T follicular helper cell (primary cell): ENCODE measurements around the gene NHS.
A peak's percentile ranks its signal among the peaks of the same experiment; 100 is the strongest.

ENCODE experiments used
- DNase-seq: peaks from one replicate; pipeline ENCODE4 v3.0.0-alpha.2; 2020; ENCODE audit warnings: low read depth

Gene NHS

DNA sequence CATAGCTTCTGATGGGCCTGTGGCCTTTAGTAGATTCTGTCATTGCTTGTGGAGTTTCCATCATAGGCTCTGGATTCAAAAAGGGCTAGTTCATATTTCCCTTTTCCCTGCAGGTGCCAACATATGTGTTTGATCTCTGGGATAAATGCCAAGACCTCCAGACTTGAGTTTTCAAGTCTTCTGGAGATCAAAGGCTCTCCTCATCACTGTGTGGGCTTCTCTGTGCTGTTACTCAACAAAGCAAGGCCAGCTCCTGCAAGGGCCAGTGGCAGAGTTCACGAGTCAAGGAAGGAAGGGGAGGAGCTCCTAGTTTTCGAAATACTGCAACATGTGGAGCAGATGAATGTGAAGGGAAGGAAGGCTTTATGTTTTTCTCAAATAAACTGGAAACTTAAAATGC, 299.6 kb downstream of the NHS start:
- no peak for DNase-seq

DNA sequence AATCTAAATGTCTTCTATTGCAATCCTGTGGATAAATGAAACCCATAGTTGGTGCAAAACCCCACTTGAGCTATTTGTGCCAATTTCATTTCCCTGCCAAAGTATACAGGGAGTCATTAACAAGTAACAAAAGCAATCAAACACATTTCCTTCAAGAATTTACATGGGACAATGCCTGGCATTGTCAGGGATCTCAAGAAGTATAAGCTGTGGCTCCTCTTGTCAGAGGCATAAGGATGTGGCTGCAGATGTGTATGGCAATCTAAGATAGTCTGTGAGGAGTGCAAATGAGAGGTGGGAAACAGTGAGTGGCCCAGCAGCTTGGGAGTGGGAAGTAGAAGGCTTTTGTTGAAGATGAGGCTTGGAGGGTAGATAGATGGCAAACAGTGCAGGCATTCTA, 304.3 kb downstream of the NHS start:
- DNase-seq = no peak

DNA sequence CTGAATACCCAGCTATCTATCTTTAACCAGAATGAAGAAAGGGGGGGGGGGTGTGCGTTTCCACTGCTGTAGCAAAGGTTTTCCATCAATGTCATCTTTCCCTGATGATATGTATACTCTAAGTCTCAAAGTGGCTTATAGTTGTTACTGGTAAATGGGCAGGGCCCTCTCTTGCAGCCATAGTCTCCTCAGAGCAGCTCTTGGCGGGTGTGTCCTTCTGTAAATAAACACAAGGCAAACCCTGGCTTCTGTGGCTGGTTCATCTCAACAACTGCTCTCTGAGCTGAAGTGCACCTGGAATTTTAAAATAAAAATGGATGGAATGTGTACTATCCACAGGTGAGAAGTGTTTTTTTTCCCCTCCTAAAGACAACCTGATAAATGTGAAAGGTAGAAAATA, 304.8 kb downstream of the NHS start:
- DNase-seq = no peak

DNA sequence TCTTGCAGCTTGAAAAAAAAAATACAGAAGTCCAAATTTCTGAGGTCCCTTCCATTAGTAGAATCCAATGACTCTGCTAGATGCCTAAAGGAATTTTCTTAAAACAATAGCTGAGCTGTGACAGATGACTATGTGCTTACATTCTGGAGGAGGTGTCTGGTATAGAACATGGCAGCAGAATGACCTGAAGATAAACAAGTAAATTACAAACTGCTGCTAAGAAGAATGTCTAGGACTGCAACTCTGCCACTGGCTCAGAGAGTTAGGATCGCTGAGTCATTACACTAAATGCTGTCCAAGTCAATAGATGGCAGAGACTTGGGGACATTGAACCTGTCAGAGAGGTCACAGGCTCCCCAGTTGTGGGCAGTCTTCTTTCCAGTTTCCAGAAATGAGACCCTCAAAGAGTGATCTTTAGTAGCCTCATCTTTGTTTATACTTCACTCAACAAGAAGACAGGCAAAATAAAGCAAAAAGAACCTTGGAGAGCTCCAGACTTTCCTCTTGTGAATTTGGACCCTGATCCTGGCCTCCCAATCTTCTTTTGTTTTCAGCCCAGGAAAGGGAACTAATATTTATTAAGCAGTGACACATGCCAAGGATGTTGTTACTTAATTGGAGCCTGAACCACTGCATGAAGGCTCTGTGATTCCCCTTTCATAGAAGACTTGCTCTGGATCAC, 305.9 kb downstream of the NHS start:
- no peak for DNase-seq

DNA sequence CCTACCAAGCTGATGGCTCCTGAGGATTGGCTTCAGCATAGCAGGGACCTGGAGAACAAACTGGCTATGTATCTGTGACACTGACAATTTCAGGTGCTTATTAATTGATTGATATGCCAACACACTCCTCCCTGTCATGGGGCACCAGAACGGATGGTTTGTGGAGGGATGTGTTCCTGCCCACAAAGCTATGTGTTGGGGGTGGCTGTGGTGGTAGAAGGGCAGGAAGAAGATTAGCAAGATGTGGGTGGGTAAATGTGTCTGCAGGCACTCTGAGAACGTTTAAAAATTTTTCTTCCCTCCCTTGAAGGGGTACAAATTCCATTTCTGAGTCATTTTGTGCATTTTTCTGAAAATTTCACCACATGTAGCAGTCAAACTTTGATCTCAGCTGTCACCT, 307.3 kb downstream of the NHS start:
- no peak for DNase-seq

DNA sequence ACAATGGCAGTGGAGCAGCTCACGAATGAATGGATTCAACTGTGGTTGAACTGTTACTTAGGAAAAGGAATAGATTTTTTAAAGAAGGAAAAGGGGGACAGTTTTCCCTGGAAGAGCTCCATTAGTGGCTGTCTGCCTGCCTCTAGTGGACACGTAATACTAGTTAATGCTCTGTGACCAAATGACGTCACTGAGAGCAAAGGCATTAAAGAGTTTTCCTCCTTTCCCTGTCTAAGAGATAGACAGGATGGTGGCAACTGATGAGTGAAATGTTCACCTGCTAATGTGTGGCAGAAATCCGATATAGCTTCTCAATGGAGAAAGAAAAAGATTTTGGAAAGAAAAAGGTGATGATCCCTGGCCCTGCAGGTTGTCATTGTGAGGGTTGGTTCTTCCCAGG, 310.0 kb downstream of the NHS start:
- no peak for DNase-seq

DNA sequence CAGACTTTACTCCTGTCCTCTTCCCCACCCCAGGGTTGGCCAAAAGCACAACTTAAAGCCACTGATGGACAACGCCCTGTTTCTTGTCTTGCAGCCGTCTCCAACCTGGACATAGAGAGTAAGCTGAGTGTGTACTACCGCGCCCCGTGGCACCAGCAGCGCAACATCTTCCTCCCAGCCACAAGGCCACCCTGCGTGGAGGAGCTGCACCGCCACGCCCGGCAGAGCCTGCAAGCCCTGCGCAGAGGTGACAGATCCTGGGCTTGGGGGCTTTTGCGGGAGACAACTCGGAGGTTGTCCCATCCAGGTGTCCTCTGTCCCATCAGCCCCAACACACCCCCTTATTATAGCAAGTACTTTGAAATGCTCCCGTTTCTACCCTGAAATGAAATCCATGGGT, 312.6 kb downstream of the NHS start:
- DNase-seq = no peak

DNA sequence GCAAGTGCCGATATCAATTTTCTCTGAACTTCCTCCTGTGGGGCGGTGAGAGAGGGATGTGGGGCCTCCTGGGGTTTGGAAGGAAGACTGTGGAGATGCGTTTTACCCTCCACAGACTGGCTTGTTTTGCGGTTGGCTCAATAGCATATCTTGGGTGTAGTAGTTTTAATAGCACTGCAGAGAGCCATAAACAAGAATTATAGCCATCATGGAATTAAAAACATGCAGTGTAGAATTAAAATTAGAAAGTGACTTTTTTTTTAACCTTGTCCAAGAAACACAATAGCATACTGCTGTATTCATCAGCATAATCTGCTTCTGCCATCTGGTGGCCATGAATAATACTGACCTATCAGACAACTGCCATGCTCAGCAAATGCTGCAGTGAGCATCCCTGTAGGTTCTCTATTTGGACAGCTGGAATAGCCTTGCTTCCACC, 315.0 kb downstream of the NHS start:
- peak; percentile 18 for DNase-seq

DNA sequence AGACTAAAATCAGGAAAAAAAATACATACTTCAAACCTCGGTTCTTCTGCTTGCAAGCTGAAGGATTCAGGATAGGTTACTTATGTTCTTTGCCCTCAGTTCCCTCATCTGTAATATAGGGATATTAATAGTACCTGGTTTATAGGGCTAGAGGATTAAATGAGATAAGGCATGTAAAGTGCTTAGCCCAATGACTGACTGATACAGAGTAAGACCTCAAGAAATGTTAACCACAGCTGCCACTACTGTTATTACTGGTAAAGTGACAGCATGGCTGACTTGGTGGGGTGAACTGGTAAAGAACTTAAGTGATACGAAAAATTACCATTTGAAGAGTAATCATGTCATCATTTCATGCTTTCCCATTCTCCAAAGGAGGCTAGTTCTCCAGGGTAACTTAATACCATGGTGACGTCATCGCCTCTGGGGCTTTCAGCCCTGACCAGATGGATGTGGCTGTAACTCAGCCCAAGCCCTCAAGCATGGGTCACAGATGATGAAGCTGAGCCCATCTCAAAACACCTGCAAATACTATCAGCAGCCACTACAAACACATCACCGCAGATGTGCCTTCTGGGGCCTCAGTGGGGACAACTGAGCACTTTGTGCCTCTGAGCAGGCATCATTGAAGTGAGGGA, 317.8 kb downstream of the NHS start:
- no peak for DNase-seq

DNA sequence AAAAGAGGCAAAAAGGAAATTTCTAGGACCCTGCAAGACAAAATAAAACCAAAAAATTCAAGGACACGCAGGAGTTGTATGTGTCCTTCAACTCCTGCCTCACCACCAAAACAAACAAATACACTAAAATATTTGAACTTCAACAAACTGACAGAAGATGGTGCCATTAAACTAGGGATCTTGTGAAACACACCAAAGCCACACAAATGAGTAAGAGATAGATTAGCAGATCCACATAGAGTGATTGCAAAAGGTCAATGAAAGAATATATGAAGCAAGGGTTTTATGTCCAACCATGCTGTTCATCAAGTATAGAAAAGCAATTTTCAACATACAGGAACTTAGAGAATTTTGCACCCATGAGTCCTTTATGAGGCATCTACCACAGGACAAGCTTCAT, 322.2 kb downstream of the NHS start:
- DNase-seq = no peak

DNA sequence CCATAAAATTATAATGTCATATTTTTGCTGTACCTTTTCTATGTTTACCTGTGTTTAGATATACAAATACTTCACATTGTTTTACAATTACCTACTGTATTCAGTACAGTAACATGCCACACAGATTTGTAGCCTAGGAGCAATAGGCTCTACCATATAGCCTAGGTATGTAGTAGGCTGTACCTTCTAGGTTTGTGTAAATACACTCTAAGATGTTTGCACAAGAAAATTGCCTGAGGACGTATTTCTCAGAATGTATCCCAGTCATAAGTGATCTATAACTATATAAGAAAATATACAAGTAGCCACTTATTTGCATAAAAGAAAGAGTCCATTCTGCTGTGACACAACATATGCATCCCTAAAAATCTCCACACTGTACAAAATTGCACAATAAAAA, 326.0 kb downstream of the NHS start:
- DNase-seq = no peak

DNA sequence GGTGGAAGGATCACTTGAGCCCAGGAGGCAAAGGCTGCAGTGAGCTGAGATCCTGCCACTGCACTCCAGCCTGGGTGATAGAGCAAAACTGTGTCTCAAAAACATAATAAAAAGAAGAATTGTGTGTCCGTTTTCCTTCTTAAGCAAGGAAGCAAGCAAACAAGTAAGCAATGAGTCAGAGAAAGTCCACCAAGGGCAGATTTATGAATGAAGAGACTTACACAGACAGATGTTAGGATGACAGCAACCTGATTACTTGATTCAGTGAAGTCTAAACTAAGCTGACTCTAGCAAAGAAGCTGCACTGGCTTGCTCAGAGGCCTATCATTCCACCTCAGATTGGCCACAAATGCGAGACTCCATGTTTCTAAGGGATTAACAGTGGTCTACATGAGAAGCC, 328.2 kb downstream of the NHS start:
- DNase-seq = no peak

DNA sequence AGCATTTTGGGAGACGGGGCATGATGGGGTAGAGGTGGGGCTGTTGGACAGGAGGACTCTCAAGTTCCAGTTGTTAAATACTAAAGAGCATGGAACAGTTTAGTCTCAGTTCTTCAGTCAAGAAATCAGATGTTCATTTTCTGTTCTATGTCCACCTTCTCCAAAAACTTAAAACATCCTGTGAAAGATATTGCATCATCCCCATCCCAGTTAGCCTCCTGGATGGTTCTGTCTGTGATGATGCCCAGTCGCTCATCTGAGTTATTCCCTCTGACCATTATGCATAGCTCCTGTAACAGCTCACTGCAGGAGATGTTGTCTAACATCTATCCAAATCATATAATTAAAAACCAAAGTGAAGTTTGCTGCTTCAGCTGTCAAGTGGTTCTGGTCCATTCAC, 330.2 kb downstream of the NHS start:
- DNase-seq = no peak

DNA sequence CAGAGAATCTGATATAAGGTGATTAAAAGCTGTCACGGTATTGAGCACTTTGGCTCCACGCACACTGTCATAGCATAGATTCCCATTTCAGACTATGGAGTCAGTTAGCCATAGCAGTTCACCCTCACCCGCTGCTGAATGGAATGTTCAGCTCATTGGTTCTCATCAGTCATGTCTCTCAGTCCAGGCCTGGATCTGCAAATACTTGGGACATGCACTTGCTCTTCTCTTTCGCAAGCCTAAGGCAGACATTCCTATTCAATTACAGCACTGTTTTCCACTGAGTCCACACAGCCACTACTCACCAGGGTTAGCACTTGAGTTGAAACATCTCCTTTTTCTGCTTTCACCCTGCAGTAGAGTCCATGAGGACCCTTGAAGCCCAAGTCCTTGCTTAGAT, 331.7 kb downstream of the NHS start:
- no peak for DNase-seq

DNA sequence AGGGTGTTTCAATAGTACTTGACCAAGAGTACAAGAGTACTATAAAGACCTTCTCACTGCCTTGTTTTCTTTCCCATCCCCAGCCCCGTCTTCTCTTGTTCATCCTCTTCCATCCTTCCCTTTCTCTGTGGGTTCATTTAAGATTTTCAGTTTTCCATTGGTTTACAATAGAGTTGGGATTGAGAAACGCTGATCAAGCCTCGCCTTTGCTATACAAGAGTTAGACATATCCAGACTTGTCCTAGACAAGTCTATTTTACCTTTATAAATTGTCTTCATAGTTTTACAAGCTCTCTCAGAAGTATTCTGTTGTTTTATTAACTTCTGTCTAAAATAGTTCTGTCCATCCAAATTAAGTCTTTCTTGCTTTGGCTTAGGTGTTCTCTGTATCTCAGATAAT, 332.7 kb downstream of the NHS start:
- DNase-seq = no peak

DNA sequence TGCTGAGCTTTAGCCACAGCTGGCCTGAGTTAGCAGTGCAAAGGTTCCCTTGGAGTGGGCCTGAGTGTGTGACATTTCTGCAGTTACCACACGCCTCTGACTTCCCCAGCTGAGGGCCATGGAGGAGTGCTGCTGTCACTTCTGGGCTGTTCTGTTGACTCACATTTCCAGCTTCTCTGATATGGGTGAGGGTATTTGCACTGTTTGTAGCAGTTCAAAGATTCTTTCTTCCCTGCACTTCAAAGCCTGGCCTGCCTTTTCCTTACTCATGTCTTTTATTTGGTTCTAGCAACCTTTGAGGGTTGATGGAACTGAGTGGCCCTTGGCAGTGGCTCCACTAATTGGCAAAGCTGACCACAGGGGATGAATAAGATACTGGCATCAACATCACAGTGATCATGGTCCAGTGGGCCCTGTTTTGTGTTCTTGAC, 335.9 kb downstream of the NHS start:
- DNase-seq = no peak

DNA sequence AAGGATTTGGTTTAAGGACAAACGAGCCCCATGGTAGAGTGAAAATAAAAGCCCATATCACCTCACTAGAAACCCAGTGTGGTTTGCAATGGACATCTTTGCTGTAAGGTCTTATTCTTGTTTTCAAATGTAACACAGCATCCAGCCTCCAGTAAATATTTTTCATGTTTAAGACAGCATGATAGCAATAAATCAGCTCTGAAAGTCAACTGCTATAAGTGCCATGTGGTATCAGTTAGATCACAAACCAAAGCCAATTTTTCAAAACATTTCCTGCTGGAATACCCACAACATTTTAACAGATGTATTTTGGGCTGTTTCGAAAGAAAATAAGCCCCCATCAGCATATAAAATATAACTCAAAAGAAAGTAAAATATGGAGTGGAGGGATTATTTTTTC, 338.3 kb downstream of the NHS start:
- no peak for DNase-seq

DNA sequence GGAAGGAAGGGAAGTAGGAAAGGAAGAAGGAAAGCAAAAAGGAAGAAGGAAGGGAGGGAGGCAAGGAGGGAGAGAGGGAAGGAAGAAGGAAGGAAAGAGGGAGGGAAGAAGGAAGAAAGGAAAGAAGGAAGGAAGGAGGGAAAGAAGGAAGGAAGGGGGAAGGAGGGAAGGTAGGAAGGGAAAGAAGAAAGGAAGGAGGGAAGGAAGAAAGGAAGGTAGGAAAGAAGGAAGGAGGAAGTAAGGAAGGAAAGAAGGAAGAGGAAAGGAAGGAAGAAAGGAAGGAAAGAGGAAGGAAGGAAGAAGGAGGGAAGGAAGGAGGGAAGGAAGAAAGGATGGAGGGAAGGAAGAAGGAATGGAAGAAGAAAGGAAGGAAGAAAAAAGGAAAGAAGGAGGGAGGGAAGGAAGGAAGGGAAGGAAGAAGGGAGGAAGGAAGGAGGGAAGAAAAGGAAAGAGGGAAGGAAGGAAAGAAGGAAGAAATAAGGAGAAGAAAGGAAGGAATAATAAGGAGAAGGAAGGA, 343.7 kb downstream of the NHS start:
- DNase-seq = no peak

DNA sequence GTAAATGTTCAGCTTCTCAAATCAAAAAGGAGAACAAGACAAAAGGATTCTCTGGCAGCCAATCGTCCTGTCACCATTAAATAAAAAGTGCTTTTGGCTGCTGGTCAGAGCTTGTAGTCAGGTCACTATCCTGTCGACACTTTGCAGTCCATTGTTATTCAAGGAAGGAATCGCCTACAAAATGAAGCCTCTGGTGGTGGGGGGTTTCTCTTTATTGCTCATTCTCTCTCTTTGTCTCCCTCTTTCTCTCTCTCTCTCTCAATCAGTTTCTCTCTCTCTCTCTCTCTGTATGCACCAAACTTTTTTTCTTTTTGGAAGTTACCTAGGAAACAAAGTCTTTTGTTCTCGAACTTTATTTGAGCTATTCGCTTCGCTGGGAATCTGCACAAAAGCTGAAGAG, 344.7 kb downstream of the NHS start:
- no peak for DNase-seq

DNA sequence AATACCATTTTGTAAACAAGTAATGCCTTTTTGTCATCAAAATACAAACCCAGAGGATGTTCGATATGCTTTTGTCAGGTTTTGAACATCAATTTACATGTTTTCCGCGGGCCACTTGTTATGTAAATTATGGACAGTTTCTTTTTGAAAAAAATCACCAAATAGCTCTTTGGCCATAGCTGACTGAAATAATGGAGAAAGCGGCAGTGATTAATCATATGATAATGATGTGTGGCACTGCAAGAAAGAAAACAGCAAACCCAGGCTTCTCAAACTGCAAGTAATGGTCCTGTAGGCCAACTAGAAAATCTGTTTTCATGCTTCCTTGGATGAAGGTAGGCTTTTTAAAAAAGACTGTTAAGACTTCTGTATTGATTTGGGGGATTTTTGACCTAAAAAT, 346.7 kb downstream of the NHS start:
- DNase-seq = no peak

DNA sequence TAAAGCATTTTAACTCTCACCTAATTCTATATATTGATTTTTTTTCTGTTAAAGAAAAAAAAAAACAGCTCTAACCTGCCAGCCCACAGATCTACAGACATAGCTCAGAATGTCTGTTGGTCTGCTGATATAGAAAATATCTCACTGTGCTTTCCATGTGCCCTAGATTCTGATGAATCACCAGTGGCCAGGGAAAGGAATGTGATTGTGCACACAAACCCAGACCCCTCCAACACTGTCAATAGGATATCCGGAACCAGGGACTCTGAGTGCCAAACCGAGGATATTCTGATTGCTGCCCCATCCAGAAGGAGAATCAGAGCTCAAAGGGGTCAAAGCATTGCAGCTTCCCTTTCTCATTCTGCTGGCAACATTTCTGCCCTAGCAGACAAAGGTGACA, 350.2 kb downstream of the NHS start:
- DNase-seq = no peak

DNA sequence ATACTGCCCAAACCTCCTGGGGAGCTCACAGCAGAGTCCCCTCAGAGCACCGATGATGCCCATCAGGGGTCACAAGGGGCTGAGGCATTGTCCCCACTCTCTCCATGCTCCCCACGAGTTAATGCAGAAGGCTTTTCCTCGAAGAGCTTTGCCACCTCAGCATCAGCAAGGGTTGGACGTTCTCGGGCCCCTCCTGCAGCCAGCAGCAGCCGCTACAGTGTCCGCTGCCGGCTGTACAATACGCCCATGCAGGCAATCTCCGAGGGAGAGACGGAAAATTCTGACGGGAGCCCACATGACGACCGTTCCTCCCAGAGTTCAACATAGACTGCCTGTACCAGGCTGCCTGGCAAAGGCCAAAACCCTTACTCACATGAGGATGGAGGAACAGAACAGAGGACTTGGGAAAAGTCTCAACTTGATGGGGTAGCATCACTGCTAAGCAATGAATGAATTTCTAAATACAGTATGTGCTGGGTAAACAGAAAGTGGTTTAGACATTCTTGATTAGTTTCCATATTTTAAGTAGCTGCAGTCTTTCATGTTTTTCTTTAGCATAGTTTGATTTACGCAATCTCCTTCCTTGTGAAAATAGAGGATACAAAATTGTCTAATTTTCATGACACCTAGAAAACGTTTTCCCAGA, 357.3 kb downstream of the NHS start:
- no peak for DNase-seq

DNA sequence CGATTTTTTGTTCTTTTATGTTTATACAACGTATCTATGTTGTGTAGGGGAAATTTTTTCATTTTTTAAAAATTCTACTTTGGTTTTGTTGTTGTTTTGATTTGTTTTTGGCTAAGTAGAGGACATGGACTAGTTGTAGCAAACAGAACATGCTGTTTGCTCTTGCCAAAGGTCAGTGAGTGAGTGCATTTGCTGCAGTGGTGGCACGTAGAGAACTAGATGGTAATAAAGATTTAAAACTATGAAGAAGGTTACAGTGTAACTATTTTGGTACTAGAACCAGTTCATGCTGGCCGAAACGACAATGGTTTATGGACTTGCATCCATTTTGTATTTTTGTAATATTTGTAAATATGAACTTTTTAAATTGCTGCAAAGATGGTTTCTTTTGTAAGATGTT, 360.4 kb downstream of the NHS start:
- DNase-seq = no peak
